GM21528 (cell line): Measurements from ENCODE around the gene ADGRB3.
"Not testable (repeated sequence)": the region's sequence is repeated elsewhere in the genome, so short reads cannot be mapped to it uniquely, and the experiment has no call there.

Experiments used
- ATAC-seq: cut with Tn5 transposase; IDR thresholded peaks from one replicate; pipeline ENCODE4 v1.9.1; 2021; ENCODE audit warnings: mild to moderate bottlenecking, moderate library complexity; ENCODE audit not compliant: unreplicated experiment, low FRiP score

The ADGRB3 gene

DNA sequence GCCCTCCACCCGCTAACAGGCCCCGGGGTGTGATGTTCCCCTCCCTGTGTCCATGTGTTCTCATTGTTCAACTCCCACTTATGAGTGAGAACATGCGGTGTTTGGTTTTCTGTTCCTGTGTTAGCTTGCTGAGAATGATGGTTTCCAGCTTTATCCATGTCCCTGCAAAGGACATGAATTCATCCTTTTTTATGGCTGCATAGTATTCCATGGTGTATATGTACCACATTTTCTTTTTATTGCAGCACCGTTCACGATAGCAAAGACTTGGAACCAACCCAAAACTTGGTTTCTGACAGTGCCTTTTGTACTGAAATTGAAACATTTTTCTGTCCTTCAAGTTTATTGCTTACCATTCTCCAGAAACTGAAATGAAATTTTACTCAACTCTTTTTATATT is 653.1 kb downstream of the ADGRB3 start:
- not testable (repeated sequence) for ATAC-seq

- ATAC-seq, result no peak
These were observed 654.8 kb downstream of the ADGRB3 start for GRCh38 chr6:69289689-69290495.

DNA sequence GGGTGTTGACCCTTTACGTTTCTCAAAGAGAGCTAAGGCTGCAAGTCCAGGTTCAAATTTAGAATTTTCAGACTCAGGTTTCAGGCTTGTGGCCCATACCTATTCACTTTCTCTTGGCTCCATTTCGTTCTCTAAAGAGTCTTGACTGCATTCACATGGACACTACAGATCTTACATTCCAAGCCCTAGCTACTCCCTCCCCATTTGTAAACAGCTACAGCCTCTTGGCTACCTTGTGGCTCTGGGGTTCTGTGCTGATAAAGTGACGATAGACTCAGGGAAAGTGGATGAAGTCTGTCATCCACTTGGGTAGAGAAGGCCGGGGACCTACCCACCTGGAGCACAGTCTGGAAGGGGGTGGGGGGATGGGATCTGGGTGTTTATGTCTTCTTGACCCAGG is 658.4 kb downstream of the ADGRB3 start:
- ATAC-seq, result no peak

DNA sequence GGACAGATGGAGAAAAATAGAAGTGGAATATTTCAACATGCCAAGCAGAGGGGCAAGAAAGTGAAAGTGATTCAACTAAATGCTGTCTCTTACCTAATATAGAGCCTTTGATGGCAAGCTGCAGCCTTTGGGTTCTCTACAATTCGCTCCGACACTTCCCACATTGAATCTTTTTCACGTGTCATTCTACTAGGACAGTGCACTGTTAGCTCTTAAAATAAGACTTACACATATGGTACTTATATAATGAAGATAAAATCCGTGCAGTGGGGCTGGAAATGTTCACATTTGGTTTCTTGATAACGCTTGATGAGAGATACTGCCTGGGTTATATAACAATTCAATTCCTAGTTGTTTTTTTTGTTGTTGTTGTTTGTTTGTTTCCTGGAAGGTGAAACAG is 659.3 kb downstream of the ADGRB3 start:
- no peak for ATAC-seq

- ATAC-seq, result no peak
These were observed 659.8 kb downstream of the ADGRB3 start for GRCh38 chr6:69294862-69295261.

DNA sequence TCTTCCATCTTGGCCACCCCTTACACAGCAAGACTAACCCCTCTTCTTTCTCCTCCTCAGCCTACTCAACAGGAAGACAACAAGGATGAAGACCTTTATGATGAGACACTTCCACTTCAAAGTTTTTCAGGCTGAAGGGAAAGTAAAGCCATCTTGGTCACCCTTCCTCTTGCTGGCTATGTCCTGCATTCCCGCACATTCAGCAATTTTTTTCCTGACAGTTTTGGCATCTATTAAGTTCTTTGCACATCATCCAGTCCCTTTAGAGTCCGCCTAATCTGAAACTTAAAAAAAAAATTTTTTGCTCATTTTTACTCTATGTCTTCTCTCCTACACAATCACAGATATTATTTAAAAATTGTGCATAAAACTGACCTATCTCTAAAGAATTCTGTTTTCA is 668.3 kb downstream of the ADGRB3 start:
- ATAC-seq, result no peak

- no peak for ATAC-seq
These were observed 670.4 kb downstream of the ADGRB3 start for GRCh38 chr6:69305456-69305855.

GRCh38 chr6:69308584-69308983 is 673.5 kb downstream of the ADGRB3 start:
- ATAC-seq, result no peak

DNA sequence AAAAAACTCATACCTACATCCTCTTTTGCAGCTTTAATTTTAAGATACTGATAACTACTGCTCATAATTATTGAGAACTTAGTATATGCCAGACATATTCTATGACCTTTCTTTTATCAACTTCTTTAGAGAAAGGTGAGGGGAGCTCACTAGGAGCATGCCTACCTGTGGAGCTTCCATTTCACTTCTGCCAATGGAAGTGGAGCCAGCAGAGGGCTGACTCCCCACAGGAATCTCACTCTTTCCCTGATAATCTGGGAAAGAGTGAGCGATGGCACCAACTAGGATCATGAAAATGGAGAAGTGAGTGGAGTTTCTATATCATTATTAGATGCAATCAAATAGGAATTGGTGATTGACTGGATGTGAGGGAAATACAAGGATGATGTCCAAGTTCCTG is 676.8 kb downstream of the ADGRB3 start:
- ATAC-seq, result no peak

DNA sequence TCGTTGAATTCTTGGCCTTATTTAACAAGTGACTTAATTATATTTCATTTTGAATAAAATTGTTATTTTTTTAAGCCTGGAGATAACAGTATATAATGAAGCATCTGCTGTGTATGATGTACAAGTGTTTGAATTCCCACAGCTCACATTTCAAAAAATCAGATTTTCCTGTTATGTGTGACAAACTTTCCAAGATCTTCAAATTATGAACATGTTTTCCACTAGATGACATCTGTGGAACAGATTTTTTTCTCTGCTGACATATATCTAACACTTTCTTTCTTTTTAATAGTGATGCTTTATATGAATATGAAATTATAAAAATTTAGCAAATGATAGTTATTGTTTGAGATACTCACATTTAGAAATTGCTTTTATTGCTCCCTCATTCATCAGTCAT is 678.9 kb downstream of the ADGRB3 start:
- no peak for ATAC-seq

- no peak for ATAC-seq
These were observed 679.4 kb downstream of the ADGRB3 start for GRCh38 chr6:69314531-69314930.

- no peak for ATAC-seq
These were observed 696.8 kb downstream of the ADGRB3 start for GRCh38 chr6:69331886-69332285.

DNA sequence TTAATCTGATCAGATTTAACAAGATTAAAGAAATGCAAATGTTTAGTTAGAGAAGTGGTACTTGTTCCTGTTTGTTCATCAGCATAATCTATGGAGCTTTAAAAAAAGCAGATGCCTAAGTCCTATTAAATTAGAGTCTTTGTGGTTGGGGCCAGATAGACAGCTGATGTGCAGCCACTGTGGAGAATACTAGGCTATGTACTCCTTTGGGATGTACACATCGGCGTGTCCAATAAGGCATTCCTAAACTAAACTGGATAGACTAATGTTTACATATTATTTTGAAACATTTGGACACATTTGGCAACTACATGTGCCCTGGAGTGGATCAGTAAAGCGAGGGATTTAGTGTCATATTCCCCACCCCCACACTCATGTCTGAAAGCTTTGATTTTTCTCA is 702.2 kb downstream of the ADGRB3 start:
- ATAC-seq, result no peak

GRCh38 chr6:69338431-69339162 is 703.5 kb downstream of the ADGRB3 start:
- ATAC-seq, result no peak

GRCh38 chr6:69339163-69339550 is 704.1 kb downstream of the ADGRB3 start:
- ATAC-seq, result no peak

- no peak for ATAC-seq
These were observed 705.1 kb downstream of the ADGRB3 start for GRCh38 chr6:69340196-69340595.

DNA sequence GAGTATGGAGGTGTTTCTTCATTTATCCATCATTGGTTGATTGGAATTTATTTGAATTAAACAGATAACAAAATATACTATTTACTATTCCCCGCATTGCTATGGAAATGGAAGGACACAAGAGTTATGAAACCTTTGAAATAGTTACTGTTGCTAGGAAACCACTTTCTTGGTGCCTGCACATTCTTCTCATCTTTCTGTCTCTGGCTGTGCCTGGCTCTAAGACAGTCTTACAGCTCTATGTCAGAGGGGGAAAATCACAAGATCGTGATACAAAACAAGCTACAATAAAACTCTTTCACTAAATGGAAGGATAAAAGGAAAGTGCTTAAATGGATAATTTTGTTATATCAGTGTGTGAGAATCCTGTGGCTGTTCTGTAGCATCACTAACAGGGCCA is 708.8 kb downstream of the ADGRB3 start:
- no peak for ATAC-seq

- no peak for ATAC-seq
These were observed 714.7 kb downstream of the ADGRB3 start for GRCh38 chr6:69349771-69350170.

DNA sequence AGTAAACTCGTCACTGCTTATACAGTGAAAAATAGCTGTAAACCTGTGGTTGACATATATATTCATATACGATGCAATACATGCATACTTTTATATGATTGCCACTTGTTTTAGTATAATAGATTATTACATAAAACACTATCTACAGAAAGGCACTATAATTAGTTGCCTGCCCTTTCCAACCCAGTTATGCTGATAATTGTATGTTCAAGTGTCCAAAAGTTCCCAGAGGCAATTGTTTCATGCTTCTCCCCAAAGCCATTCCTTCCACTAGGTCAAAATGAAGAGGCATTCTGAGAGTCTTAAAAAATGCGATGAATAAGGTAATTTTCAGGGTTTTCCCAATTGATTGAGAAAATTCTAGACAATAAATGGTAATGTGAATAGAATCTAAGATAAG is 727.1 kb downstream of the ADGRB3 start:
- no peak for ATAC-seq

DNA sequence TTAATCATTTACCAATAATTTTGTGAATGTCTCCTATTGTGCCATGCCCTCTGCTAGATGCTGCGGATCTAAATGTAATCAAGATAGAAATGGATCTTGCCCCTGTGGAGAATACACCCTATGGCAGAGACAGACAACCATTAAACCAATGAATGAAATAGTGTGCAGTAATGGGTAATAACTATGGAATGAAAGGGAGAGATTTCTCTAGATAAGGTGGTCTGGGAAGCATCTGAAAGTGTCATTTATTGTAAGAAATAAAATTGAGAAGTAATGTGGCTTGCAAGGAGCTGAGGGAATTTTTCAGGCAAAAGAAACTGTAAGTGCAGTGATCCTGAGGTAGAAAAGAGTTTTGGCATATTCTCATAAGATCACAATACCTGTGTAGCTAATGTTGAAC is 731.7 kb downstream of the ADGRB3 start:
- ATAC-seq, result no peak

- ATAC-seq, result no peak
These were observed 733.5 kb downstream of the ADGRB3 start for GRCh38 chr6:69368613-69369012.

GRCh38 chr6:69370763-69371162 is 735.7 kb downstream of the ADGRB3 start:
- no peak for ATAC-seq
